ENCODE data around the gene CEP112. TPM values are rescaled to one million over a fixed set of nuclear protein-coding genes. Genes with fewer than 3 reads are reported as not detected.

Gene CEP112
- total RNA-seq, 1 donor from 2014 or later, result 20.1 TPM

DNA sequence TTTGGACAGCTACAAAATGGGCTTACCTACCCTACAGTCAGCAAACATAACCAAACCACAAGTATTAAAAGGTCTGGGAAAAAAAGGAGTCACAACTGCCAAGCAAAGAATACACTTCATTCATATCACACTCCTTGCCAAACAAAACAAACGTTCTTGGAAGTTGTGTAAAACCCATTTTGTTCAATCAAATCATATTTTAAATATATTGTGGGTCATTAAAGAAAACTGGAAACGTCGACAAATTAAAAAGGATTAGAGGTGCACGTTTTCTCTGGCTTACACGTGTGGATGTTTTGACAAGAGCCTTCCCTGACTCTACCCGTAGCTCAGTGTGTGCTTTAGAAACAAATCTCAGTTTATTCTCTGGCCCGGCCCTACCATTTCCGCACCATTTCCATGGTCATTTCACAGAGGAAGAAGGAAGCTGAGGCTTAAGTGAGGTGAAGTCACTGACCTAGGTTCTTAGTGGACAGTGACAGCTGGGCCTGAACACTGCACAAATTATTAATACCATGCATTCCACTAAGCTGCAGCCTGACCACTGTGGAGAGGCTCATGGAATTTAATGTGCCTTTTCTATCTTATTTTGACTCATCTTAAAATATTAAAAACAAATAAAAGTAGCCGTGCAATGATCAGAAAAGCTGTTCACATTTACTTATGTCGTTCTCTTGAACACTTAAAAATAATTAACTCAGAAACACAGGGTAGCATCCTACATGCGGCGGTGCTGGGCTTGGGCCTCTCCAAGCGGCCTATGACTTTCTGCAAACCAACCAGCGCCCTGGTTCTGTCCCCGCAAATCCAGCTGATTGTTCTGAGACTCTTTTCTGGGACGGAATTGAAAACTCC is 968 bp downstream of the CEP112 start:
- H3K27ac ChIP-seq, result peak overlapping the region; percentile 82
- intact Hi-C loops (cut with DNase I), result no loop called here
- H3K4me3 ChIP-seq, result peak overlapping the region; percentile 66 to 84
- no peaks in the 10 kb centered on the region for H3K9me3 ChIP-seq
- peaks cover 26% of the 10 kb centered on the region for H3K4me1 ChIP-seq
- H3K36me3 ChIP-seq, result no peaks in the 10 kb centered on the region
- H3K27me3 ChIP-seq, result no peaks in the 10 kb centered on the region
- no peak for DNase-seq (ENCODE audit: extremely low spot score in 2 of 2)
- TF ChIP-seq, protein P1, sequence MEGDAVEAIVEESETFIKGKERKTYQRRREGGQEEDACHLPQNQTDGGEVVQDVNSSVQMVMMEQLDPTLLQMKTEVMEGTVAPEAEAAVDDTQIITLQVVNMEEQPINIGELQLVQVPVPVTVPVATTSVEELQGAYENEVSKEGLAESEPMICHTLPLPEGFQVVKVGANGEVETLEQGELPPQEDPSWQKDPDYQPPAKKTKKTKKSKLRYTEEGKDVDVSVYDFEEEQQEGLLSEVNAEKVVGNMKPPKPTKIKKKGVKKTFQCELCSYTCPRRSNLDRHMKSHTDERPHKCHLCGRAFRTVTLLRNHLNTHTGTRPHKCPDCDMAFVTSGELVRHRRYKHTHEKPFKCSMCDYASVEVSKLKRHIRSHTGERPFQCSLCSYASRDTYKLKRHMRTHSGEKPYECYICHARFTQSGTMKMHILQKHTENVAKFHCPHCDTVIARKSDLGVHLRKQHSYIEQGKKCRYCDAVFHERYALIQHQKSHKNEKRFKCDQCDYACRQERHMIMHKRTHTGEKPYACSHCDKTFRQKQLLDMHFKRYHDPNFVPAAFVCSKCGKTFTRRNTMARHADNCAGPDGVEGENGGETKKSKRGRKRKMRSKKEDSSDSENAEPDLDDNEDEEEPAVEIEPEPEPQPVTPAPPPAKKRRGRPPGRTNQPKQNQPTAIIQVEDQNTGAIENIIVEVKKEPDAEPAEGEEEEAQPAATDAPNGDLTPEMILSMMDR (IDR thresholded peaks at IDR 0.05), result no peak
- TF ChIP-seq POLR2A (IDR thresholded peaks at IDR 0.05) (no peak), POLR2AphosphoS5 (IDR thresholded peaks at IDR 0.05; ENCODE audit: insufficient read depth in 1 of 2, low read depth in 1 of 2) (no peak)

DNA sequence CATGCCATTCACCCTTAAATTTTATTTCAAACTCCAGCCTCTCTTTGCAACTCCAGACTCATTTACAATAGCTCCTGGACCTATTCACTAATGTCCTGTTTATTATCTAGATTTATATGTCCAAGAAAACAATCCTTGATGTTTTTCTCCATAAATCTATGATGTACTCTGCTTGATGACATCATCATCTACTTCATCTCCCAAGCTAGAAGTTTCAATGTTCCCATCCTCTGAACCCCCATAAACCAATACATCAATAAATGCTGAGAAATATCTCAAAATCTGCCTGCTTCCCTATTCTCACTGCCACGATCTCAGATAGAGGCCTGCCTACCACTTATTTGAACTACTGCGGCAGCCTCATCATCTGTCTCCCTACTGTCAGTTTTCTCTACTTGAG is 4.2 kb downstream of the CEP112 start:
- no peak for DNase-seq (ENCODE audit: extremely low spot score in 2 of 2)
- no peaks in the 10 kb centered on the region for H3K27me3 ChIP-seq
- intact Hi-C loops (cut with DNase I), result no loop called here
- H3K4me3 ChIP-seq, result no peak overlapping the region
- no peak overlapping the region for H3K27ac ChIP-seq
- peaks cover 26% of the 10 kb centered on the region for H3K4me1 ChIP-seq
- H3K9me3 ChIP-seq, result no peaks in the 10 kb centered on the region
- no peak for TF ChIP-seq POLR2AphosphoS5 (IDR thresholded peaks at IDR 0.05; ENCODE audit: insufficient read depth in 1 of 2, low read depth in 1 of 2)
- no peak for TF ChIP-seq POLR2A (IDR thresholded peaks at IDR 0.05)
- TF ChIP-seq, protein P1 (IDR thresholded peaks at IDR 0.05), result no peak
- H3K36me3 ChIP-seq, result no peaks in the 10 kb centered on the region

DNA sequence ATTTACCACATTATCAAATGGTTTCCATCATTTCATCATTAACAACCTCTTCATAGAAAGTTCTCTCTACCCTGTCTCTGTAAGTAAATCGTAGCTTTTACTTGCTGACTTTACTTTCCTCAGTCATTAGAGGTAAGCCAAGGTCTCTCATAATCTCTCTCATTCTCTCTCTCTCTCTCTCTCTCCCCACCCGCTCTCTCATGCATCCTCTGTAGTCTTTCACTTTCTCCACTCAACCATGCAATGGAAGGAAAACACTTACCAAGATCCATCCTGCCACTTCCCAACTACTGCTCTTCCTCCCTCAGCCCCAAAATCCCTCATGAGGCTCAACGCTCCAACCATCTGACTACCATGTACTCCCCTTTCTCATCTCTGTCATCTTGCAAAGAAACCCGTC is 6.1 kb downstream of the CEP112 start:
- TF ChIP-seq, protein P1 (IDR thresholded peaks at IDR 0.05), result no peak
- TF ChIP-seq POLR2A (IDR thresholded peaks at IDR 0.05) (no peak), POLR2AphosphoS5 (IDR thresholded peaks at IDR 0.05; ENCODE audit: insufficient read depth in 1 of 2, low read depth in 1 of 2) (no peak)
- Histone ChIP-seq H3K9me3 (no peaks in the 10 kb centered on the region), H3K27ac (no peak overlapping the region), H3K36me3 (peaks cover 0 to 11% of the 10 kb centered on the region in 2 donors), H3K4me1 (peaks cover 19% of the 10 kb centered on the region), H3K4me3 (no peak overlapping the region), H3K27me3 (no peaks in the 10 kb centered on the region)
- intact Hi-C loops (cut with DNase I), result no loop called here
- DNase-seq (ENCODE audit: extremely low spot score in 2 of 2), result no peak

GRCh38 chr17:66184392-66184791 is 7.5 kb downstream of the CEP112 start:
- H3K4me3 ChIP-seq, result no peak overlapping the region
- TF ChIP-seq, protein P1 (IDR thresholded peaks at IDR 0.05), result no peak
- TF ChIP-seq POLR2AphosphoS5 (IDR thresholded peaks at IDR 0.05; ENCODE audit: insufficient read depth in 1 of 2, low read depth in 1 of 2), result no peak
- no peak for TF ChIP-seq POLR2A (IDR thresholded peaks at IDR 0.05)
- H3K27me3 ChIP-seq, result no peaks in the 10 kb centered on the region
- peaks cover 5% of the 10 kb centered on the region for H3K4me1 ChIP-seq
- peaks cover 0 to 11% of the 10 kb centered on the region in 2 donors for H3K36me3 ChIP-seq
- H3K27ac ChIP-seq, result no peak overlapping the region
- DNase-seq (ENCODE audit: extremely low spot score in 2 of 2), result no peak
- intact Hi-C loops (cut with DNase I), result no loop called here
- H3K9me3 ChIP-seq, result no peaks in the 10 kb centered on the region

DNA sequence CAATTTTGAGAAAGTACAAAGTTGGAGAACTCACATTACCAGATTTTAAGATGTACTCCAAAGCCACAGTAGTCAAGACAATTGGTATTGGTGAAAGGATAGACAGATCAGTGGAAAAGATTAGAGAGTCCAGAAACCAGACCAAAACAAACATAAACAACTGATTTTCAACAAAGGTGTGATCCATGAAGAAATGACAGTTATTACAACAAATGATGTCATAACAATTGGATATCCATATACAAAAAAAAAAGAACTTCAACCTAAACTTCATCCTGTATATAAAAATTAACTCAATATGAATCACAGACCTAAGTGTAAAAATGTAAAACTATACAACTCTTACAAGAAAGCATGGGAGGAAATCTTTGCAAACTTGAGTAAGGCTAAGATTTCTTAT is 8.4 kb downstream of the CEP112 start:
- H3K4me3 ChIP-seq, result no peak overlapping the region
- intact Hi-C loops (cut with DNase I), result no loop called here
- H3K27ac ChIP-seq, result no peak overlapping the region
- H3K9me3 ChIP-seq, result no peaks in the 10 kb centered on the region
- H3K36me3 ChIP-seq, result peaks cover 0 to 11% of the 10 kb centered on the region in 2 donors
- TF ChIP-seq, protein P1 (IDR thresholded peaks at IDR 0.05), result no peak
- TF ChIP-seq POLR2A (IDR thresholded peaks at IDR 0.05) (no peak), POLR2AphosphoS5 (IDR thresholded peaks at IDR 0.05; ENCODE audit: insufficient read depth in 1 of 2, low read depth in 1 of 2) (no peak)
- no peak for DNase-seq (ENCODE audit: extremely low spot score in 2 of 2)
- H3K4me1 ChIP-seq, result no peaks in the 10 kb centered on the region
- no peaks in the 10 kb centered on the region for H3K27me3 ChIP-seq

Data from vagina (tissue), 2 donors.